ENCODE data around the gene GUCY1A2.
"Not testable (repeated sequence)": the region's sequence is repeated elsewhere in the genome, so short reads cannot be mapped to it uniquely, and the experiment has no call there.

The GUCY1A2 gene, protein sequence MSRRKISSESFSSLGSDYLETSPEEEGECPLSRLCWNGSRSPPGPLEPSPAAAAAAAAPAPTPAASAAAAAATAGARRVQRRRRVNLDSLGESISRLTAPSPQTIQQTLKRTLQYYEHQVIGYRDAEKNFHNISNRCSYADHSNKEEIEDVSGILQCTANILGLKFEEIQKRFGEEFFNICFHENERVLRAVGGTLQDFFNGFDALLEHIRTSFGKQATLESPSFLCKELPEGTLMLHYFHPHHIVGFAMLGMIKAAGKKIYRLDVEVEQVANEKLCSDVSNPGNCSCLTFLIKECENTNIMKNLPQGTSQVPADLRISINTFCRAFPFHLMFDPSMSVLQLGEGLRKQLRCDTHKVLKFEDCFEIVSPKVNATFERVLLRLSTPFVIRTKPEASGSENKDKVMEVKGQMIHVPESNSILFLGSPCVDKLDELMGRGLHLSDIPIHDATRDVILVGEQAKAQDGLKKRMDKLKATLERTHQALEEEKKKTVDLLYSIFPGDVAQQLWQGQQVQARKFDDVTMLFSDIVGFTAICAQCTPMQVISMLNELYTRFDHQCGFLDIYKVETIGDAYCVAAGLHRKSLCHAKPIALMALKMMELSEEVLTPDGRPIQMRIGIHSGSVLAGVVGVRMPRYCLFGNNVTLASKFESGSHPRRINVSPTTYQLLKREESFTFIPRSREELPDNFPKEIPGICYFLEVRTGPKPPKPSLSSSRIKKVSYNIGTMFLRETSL

DNA sequence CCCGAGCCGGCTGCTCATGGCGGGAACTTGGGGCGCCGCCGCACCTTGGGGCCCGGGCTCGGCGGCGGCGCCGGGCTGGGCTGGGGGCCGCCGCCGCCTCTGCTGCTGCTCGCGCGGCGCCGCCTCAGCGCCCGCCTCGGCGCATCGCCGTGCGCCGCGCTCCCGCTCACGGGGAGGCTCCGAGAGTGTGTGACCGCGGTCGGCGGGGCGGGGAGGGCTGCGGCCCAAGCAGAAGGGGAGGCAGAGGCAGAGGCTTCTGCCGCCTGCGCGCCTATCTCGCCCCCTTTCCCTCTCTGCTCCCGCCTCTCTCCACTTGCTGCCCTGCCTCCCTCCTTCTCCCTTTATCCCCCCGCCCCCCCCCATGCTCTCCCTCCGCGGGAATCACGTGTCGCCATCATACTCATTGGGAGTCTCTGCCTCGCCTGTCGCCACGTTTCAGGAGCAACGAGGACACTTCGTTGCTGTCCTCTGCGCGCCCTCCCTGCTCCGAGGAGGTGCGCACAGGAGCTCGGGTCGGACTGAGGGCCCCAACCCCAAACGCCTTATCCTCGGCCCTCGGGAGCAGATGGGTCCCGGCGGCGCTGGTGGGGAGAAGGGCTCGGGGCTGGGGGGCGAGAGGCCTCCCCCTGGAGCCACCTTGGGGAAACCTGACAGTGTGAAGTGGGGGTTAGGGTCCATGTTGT is at the start of gene GUCY1A2:
TSS of gene GUCY1A2 (minus strand) at position 258 of the 683 bp plus-strand sequence. CDS start 421 bp downstream, outside the sequence.
- CTCF ChIA-PET, result interaction anchor here (0.9 to 2.3 kb wide), 5 partner anchors 14 to 25 kb away, joined by 3 to 10 read pairs (median 5); no protein-coding TSS in a partner anchor
- POLR2A ChIA-PET, result no interaction called here
- no peak for TF ChIP-seq CTCF (IDR thresholded peaks at IDR 0.05; ENCODE audit: control extremely low read depth, extremely low read depth, low read depth, missing control alignments)
- peak; percentile 15 for DNase-seq (ENCODE audit: extremely low spot score)

DNA sequence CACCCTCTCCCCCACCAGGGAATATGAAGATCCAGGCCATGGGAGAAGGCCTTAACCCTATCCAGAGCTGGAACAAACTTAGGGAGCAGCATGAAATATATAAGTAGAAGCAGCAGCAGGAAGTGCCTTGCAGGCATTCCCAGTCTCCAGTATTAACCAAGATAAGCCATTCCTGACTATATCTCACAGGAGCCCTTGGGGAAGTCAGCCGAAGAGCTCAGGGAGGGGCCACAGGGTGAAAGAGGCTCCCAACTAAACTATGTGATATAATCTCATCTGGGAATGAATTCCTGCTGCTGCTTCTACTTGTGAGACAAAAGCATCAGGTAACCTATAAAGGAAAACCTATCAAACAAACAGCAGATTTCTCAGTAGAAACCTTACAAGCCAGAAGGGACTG is 36.1 kb upstream of the GUCY1A2 start:
- no peak for TF ChIP-seq CTCF (IDR thresholded peaks at IDR 0.05; ENCODE audit: control extremely low read depth, extremely low read depth, low read depth, missing control alignments)
- DNase-seq (ENCODE audit: extremely low spot score), result no peak
- CTCF ChIA-PET, result no interaction called here
- POLR2A ChIA-PET, result no interaction called here

GRCh38 chr11:107051332-107051731 is 33.1 kb upstream of the GUCY1A2 start:
- POLR2A ChIA-PET; CTCF ChIA-PET; DNase-seq (ENCODE audit: extremely low spot score): not testable (repeated sequence)

GRCh38 chr11:107050899-107051298 is 32.6 kb upstream of the GUCY1A2 start:
- CTCF ChIA-PET; POLR2A ChIA-PET; DNase-seq (ENCODE audit: extremely low spot score): not testable (repeated sequence)

- CTCF ChIA-PET, result interaction anchor here (1.0 to 1.5 kb wide), 3 partner anchors 10 to 52 kb away, joined by 3 to 6 read pairs (median 3); no protein-coding TSS in a partner anchor
- POLR2A ChIA-PET, result no interaction called here
Observed at GRCh38 chr11:107050121-107050520, 31.8 kb upstream of the GUCY1A2 start.

GRCh38 chr11:107044503-107044902 is 26.2 kb upstream of the GUCY1A2 start:
- POLR2A ChIA-PET, result no interaction called here
- CTCF ChIA-PET, result interaction anchor here (1.1 to 2.1 kb wide), 4 partner anchors 9 to 645 kb away, joined by 3 to 5 read pairs (median 4); no protein-coding TSS in a partner anchor
- no peak for DNase-seq (ENCODE audit: extremely low spot score)
- TF ChIP-seq CTCF (IDR thresholded peaks at IDR 0.05; ENCODE audit: control extremely low read depth, extremely low read depth, low read depth, missing control alignments), result no peak

More at GRCh38 chr11:107050121-107050520, 31.8 kb upstream of the GUCY1A2 start:
- no peak for DNase-seq (ENCODE audit: extremely low spot score)
- no peak for TF ChIP-seq CTCF (IDR thresholded peaks at IDR 0.05; ENCODE audit: control extremely low read depth, extremely low read depth, low read depth, missing control alignments)

GRCh38 chr11:107043242-107044006 is 25.1 kb upstream of the GUCY1A2 start:
- peak; percentile 25 for DNase-seq (ENCODE audit: extremely low spot score)
- ChIA-PET POLR2A (no interaction called here), CTCF (interaction anchor here (0.9 to 2.1 kb wide), 6 partner anchors 8 to 72 kb away, joined by 3 to 6 read pairs (median 4); no protein-coding TSS in a partner anchor)
- TF ChIP-seq CTCF (IDR thresholded peaks at IDR 0.05; ENCODE audit: control extremely low read depth, extremely low read depth, low read depth, missing control alignments), result no peak

All from GM10248 (cell line).